Lower lobe of right lung (tissue), 2 donors: Measurements from ENCODE around the gene ZNF789. TPM values are rescaled to one million over a fixed set of nuclear protein-coding genes. Genes with fewer than 3 reads are reported as not detected.

Experiments
- ATAC-seq, 2 donors: fragments of 200-7000 bp; cut with Tn5 transposase; one replicate each; pipeline ENCODE4 v1.9.1; 2020 to 2022; ENCODE audit warnings: mild to moderate bottlenecking in 2 of 2, moderate library complexity in 2 of 2
- DNase-seq: peaks from one replicate; pipeline ENCODE4 v3.0.0-alpha.2; 2020
- H3K27ac ChIP-seq: fragments of 200-600 bp; one replicate; pipeline ENCODE4 v1.8.0; 2022
- H3K27me3 ChIP-seq: fragments of 200-600 bp; one replicate; pipeline ENCODE4 v1.8.0; 2022; ENCODE audit warnings: low read depth
- H3K36me3 ChIP-seq: fragments of 200-600 bp; one replicate; pipeline ENCODE4 v1.8.0; 2022; ENCODE audit warnings: mild to moderate bottlenecking
- H3K4me1 ChIP-seq: fragments of 200-600 bp; one replicate; pipeline ENCODE4 v1.8.0; 2022
- H3K4me3 ChIP-seq: fragments of 200-600 bp; one replicate; pipeline ENCODE4 v1.8.0; 2022; ENCODE audit warnings: mild to moderate bottlenecking
- H3K9me3 ChIP-seq: fragments of 200-600 bp; one replicate; pipeline ENCODE4 v1.8.0; 2022
- CTCF ChIP-seq: fragments of 200-600 bp; IDR thresholded peaks from one replicate; pipeline ENCODE4 v1.8.0; 2022; ENCODE audit warnings: antibody characterized with exemption, mild to moderate bottlenecking
- intact Hi-C: fragments of 100-400 bp; cut with DNase I; formaldehyde crosslinking; loops from one replicate; pipeline ENCODE4 v1.11.0; 2022
- total RNA-seq: library from RNA; stranded (reverse); fragmentation: NEBNext Ultra II Directional; extraction: Animal tissue kit (Norgen Biotek cat#: 25700); gene quantifications from one replicate; pipeline ENCODE4 v1.2.1, GENCODE V29; 2021
- donor health status: DM: no; HTN: yes; CAD: no; lungs with severe emphysema.

Gene ZNF789
- total RNA-seq, 1 donor from 2014 or later, result 11.1 TPM

GRCh38 chr7:99447943-99448342 lies 24.7 kb upstream of the ZNF789 start:
- Histone ChIP-seq H3K36me3 (peaks cover 86% of the 10 kb centered on the region), H3K4me1 (no peaks in the 10 kb centered on the region), H3K4me3 (no peak overlapping the region), H3K27me3 (no peaks in the 10 kb centered on the region), H3K9me3 (no peaks in the 10 kb centered on the region), H3K27ac (no peak overlapping the region)
- no peak for TF ChIP-seq CTCF
- no peak for ATAC-seq
- intact Hi-C loops, result no loop called here
- DNase-seq, result no peak

- DNase-seq, result no peak
- peaks cover 94% of the 10 kb centered on the region for H3K36me3 ChIP-seq
- TF ChIP-seq CTCF, result no peak
- no peaks in the 10 kb centered on the region for H3K4me1 ChIP-seq
- H3K9me3 ChIP-seq, result no peaks in the 10 kb centered on the region
- H3K27me3 ChIP-seq, result no peaks in the 10 kb centered on the region
- H3K4me3 ChIP-seq, result no peak overlapping the region
- H3K27ac ChIP-seq, result no peak overlapping the region
- intact Hi-C loops, result no loop called here
- no peak for ATAC-seq
These were observed 23.8 kb upstream of the ZNF789 start for GRCh38 chr7:99448855-99449254.

- TF ChIP-seq CTCF, result no peak
- H3K36me3 ChIP-seq, result peaks cover 99% of the 10 kb centered on the region
- no peak overlapping the region for H3K4me3 ChIP-seq
- ATAC-seq (no peak), DNase-seq (no peak)
- intact Hi-C loops, result no loop called here
- no peaks in the 10 kb centered on the region for H3K9me3 ChIP-seq
- no peak overlapping the region for H3K27ac ChIP-seq
- H3K4me1 ChIP-seq, result no peaks in the 10 kb centered on the region
- no peaks in the 10 kb centered on the region for H3K27me3 ChIP-seq
These were observed 23.4 kb upstream of the ZNF789 start for GRCh38 chr7:99449326-99449725.

- no peak for DNase-seq
- ATAC-seq, result no peak
- no peak for TF ChIP-seq CTCF
- intact Hi-C loops, result no loop called here
- Histone ChIP-seq H3K27me3 (no peaks in the 10 kb centered on the region), H3K36me3 (peaks cover 100% of the 10 kb centered on the region), H3K27ac (no peak overlapping the region), H3K9me3 (no peaks in the 10 kb centered on the region), H3K4me1 (no peaks in the 10 kb centered on the region), H3K4me3 (no peak overlapping the region)
These were observed 20.8 kb upstream of the ZNF789 start for GRCh38 chr7:99451936-99452335.

GRCh38 chr7:99452541-99452940 lies 20.1 kb upstream of the ZNF789 start:
- peaks cover 100% of the 10 kb centered on the region for H3K36me3 ChIP-seq

More at GRCh38 chr7:99452541-99452940, 20.1 kb upstream of the ZNF789 start:
- H3K4me3 ChIP-seq, result no peak overlapping the region
- H3K9me3 ChIP-seq, result no peaks in the 10 kb centered on the region
- ATAC-seq (no peak), DNase-seq (no peak)
- no peaks in the 10 kb centered on the region for H3K27me3 ChIP-seq
- intact Hi-C loops, result no loop called here
- no peak overlapping the region for H3K27ac ChIP-seq
- no peak for TF ChIP-seq CTCF
- no peaks in the 10 kb centered on the region for H3K4me1 ChIP-seq
